SU-DHL-6 (cell line): Measurements from ENCODE around the gene EVC2.

Experiments
- H2AFZ ChIP-seq: fragments of 200-600 bp; sonication (generic); 2 replicates; pipeline ENCODE4 v1.6.1; 2014; ENCODE audit warnings: low read depth, mild to moderate bottlenecking, moderate library complexity, mixed read lengths, antibody characterized with exemption, low read length; ENCODE audit not compliant: severe bottlenecking
- H3F3A ChIP-seq: fragments of 200-600 bp; shearing (Covaris generic); 2 replicates; pipeline ENCODE4 v1.6.0; 2016; ENCODE audit warnings: antibody characterized with exemption, mild to moderate bottlenecking; ENCODE audit not compliant: insufficient read depth
- H3K27ac ChIP-seq: fragments of 200-600 bp; sonication (generic); 2 replicates; pipeline ENCODE4 v1.5.1; 2016; ENCODE audit warnings: low read depth, mild to moderate bottlenecking, low read length, moderate library complexity, mixed read lengths
- H3K27me3 ChIP-seq: fragments of 200-600 bp; sonication (generic), shearing (Covaris generic); 2 replicates; pipeline ENCODE4 v1.6.0; 2014; ENCODE audit warnings: mild to moderate bottlenecking, low read length
- H3K36me3 ChIP-seq: fragments of 200-600 bp; sonication (generic); 2 replicates; pipeline ENCODE4 v1.6.1; 2014; ENCODE audit warnings: mild to moderate bottlenecking, low read length, mixed read lengths
- H3K4me2 ChIP-seq: fragments of 300-600, 200-600 bp; shearing (Covaris generic), sonication (generic); 2 replicates; pipeline ENCODE4 v1.6.0; 2014; ENCODE audit warnings: low read length, low read depth, mild to moderate bottlenecking; ENCODE audit not compliant: poor library complexity, severe bottlenecking
- H3K4me3 ChIP-seq: fragments of 200-600 bp; sonication (generic); 2 replicates; pipeline ENCODE4 v1.5.1; 2014; ENCODE audit warnings: antibody characterized with exemption, low read length, mild to moderate bottlenecking, mixed read lengths; ENCODE audit not compliant: insufficient read depth, poor library complexity, severe bottlenecking
- H3K79me2 ChIP-seq: fragments of 200-600 bp; sonication (generic); 2 replicates; pipeline ENCODE4 v1.6.1; 2014; ENCODE audit warnings: mild to moderate bottlenecking, low read length, moderate library complexity; ENCODE audit not compliant: insufficient read depth
- H3K9ac ChIP-seq: fragments of 200-600 bp; sonication (generic); 2 replicates; pipeline ENCODE4 v1.7.0; 2014; ENCODE audit warnings: mild to moderate bottlenecking, low read length
- H3K9me2 ChIP-seq: fragments of 200-600 bp; sonication (generic); replicated peaks from 2 replicates; pipeline ENCODE4 v1.6.1; 2014; ENCODE audit warnings: low read length; ENCODE audit not compliant: insufficient read depth
- H3K9me3 ChIP-seq: fragments of 200-600 bp; sonication (generic); 2 replicates; pipeline ENCODE4 v1.6.1; 2014; ENCODE audit warnings: low read length, mixed read lengths; ENCODE audit not compliant: insufficient read depth
- H4K20me1 ChIP-seq: fragments of 200-600 bp; sonication (generic); 2 replicates; pipeline ENCODE4 v1.6.1; 2014; ENCODE audit warnings: low read depth, mild to moderate bottlenecking, antibody characterized with exemption, low read length, moderate library complexity, mixed read lengths
- EZH2phosphoT487 ChIP-seq: fragments of 200-600 bp; sonication (generic), shearing (Covaris generic); conservative IDR thresholded peaks from 2 replicates; pipeline ENCODE4 v1.6.1; 2018; ENCODE audit warnings: mild to moderate bottlenecking, antibody characterized with exemption, low read length, moderate library complexity, mixed read lengths
- TF ChIP-seq, protein P1 (sequence below): fragments of 200-600 bp; sonication (generic); IDR thresholded peaks from one replicate; pipeline ENCODE4 v1.5.1; 2017; ENCODE audit warnings: antibody characterized with exemption, mild to moderate bottlenecking, low read length, moderate library complexity; ENCODE audit not compliant: insufficient read depth, poor library complexity, severe bottlenecking

The EVC2 gene

DNA sequence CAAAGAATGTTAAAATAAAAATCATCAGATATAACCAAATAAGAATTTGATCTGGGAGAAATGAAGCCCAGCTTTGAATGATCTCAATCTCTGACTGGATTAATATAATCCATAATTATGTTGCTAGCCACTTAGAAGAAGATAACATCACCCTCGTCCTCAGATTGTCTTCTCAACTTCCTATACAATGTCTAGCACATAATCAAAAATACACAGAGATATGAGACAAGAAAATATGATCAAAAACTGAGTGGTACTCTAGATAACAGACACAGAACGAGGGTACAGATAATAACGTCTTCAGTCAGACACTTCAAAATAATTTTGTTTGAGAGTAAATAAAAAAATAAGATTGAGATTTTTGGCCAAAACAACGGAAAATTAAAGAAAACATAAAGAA, 47.1 kb downstream of the EVC2 start:
- Histone ChIP-seq H3K27me3 (no peaks in the 10 kb centered on the region), H3K36me3 (no peaks in the 10 kb centered on the region), H3K4me2 (no peak overlapping the region), H3K79me2 (no peaks in the 10 kb centered on the region), H3F3A (no peaks in the 10 kb centered on the region), H3K9ac (no peak overlapping the region), H3K27ac (no peak overlapping the region), H3K9me2 (no peaks in the 10 kb centered on the region), H3K9me3 (no peaks in the 10 kb centered on the region), H4K20me1 (no peaks in the 10 kb centered on the region), H3K4me3 (no peak overlapping the region), H2AFZ (no peak overlapping the region)
- TF ChIP-seq, protein P1, sequence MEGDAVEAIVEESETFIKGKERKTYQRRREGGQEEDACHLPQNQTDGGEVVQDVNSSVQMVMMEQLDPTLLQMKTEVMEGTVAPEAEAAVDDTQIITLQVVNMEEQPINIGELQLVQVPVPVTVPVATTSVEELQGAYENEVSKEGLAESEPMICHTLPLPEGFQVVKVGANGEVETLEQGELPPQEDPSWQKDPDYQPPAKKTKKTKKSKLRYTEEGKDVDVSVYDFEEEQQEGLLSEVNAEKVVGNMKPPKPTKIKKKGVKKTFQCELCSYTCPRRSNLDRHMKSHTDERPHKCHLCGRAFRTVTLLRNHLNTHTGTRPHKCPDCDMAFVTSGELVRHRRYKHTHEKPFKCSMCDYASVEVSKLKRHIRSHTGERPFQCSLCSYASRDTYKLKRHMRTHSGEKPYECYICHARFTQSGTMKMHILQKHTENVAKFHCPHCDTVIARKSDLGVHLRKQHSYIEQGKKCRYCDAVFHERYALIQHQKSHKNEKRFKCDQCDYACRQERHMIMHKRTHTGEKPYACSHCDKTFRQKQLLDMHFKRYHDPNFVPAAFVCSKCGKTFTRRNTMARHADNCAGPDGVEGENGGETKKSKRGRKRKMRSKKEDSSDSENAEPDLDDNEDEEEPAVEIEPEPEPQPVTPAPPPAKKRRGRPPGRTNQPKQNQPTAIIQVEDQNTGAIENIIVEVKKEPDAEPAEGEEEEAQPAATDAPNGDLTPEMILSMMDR = no peak
- no peak for TF ChIP-seq EZH2phosphoT487

DNA sequence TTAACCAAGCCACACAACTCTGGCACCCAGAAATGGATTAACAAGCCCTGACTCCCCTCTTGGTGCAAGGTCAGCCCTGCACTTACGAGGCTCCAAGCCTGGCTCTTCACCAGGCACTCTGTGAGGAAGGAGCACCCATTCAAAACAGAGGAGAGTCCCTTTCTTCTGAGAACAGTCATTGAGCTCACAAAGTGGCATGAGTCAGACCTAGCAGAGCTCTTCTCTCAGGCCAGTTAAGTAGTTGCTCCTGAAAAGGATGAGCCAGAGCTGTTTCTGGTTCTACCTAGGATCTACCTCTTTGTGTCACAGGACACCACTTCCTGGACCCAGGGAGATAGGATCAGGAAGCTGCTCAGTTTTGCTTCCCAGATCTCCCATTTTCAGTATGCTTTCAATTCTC, 48.2 kb downstream of the EVC2 start:
- Histone ChIP-seq H4K20me1 (no peaks in the 10 kb centered on the region), H3K4me3 (no peak overlapping the region), H3K27ac (no peak overlapping the region), H3K9me3 (no peaks in the 10 kb centered on the region), H3K27me3 (no peaks in the 10 kb centered on the region), H3K36me3 (no peaks in the 10 kb centered on the region), H3K4me2 (no peak overlapping the region), H3K9ac (no peak overlapping the region), H2AFZ (no peak overlapping the region), H3K9me2 (no peaks in the 10 kb centered on the region), H3F3A (no peaks in the 10 kb centered on the region), H3K79me2 (no peaks in the 10 kb centered on the region)
- TF ChIP-seq, protein P1 = no peak
- no peak for TF ChIP-seq EZH2phosphoT487

DNA sequence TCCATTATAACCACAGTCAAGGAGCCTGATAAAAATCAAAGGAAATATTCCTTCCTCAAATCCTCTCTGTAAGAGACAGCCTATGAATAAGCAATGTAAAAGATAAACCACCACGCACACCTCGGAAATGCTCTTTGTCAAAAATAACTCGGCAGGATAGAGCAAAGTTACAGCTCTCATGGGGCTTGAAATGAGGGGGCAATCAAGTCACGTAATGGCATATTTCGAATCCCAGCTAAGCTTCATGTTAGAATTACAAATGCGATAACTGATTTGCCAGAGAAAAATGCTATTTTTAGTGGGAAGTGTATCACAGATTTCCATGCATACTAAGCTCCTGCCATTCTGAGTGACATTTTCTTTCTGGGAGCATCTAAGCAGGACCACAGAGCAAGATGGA, 49.4 kb downstream of the EVC2 start:
- no peaks in the 10 kb centered on the region for H4K20me1 ChIP-seq

More for the DNA sequence above, 49.4 kb downstream of the EVC2 start:
- no peaks in the 10 kb centered on the region for H3K36me3 ChIP-seq
- no peak for TF ChIP-seq EZH2phosphoT487
- TF ChIP-seq, protein P1 = no peak
- H3K27ac ChIP-seq = no peak overlapping the region
- no peak overlapping the region for H2AFZ ChIP-seq
- H3F3A ChIP-seq = no peaks in the 10 kb centered on the region
- no peaks in the 10 kb centered on the region for H3K79me2 ChIP-seq
- no peak overlapping the region for H3K4me3 ChIP-seq
- no peak overlapping the region for H3K9ac ChIP-seq
- H3K4me2 ChIP-seq = no peak overlapping the region
- H3K27me3 ChIP-seq = no peaks in the 10 kb centered on the region
- no peaks in the 10 kb centered on the region for H3K9me3 ChIP-seq
- no peaks in the 10 kb centered on the region for H3K9me2 ChIP-seq
